OCI-LY7 (cell line): ENCODE results near the gene SMIM10.

ENCODE experiments used
- CTCF ChIP-seq: fragments of 200-600 bp; sonication (generic); conservative IDR thresholded peaks from 2 replicates; pipeline ENCODE4 v1.5.1; 2014; ENCODE audit warnings: mild to moderate bottlenecking, antibody characterized with exemption, low read length, moderate library complexity, mixed read lengths
- EZH2phosphoT487 ChIP-seq: fragments of 200-600 bp; sonication (generic); IDR thresholded peaks from 2 replicates; pipeline ENCODE4 v1.6.1; 2018; ENCODE audit warnings: low read depth, borderline replicate concordance, mild to moderate bottlenecking, mixed run types, antibody characterized with exemption, low read length, moderate library complexity, mixed read lengths

GRCh38 chrX:135009057-135009610, 18.3 kb downstream of the SMIM10 start:
- TF ChIP-seq CTCF, result no peak
- no peak for TF ChIP-seq EZH2phosphoT487
